GM20000 (cell line): Measurements from ENCODE around the gene MED15.

Source experiments
- DNase-seq: peaks from one replicate; pipeline ENCODE4 v3.0.0; 2012; ENCODE audit warnings: low spot score
- CTCF ChIP-seq: IDR thresholded peaks from 2 replicates; pipeline ENCODE4 v1.5.1; 2012; ENCODE audit warnings: mild to moderate bottlenecking, control low read depth; ENCODE audit errors: extremely low read depth, missing control alignments

The MED15 gene

GRCh38 chr22:20579273-20580120 is 72.1 kb downstream of the MED15 start:
- TF ChIP-seq CTCF, result no peak
- DNase-seq, result no peak

GRCh38 chr22:20580179-20580578 is 72.8 kb downstream of the MED15 start:
- no peak for DNase-seq
- TF ChIP-seq CTCF, result no peak

GRCh38 chr22:20580611-20581502 is 73.4 kb downstream of the MED15 start:
- no peak for TF ChIP-seq CTCF

GRCh38 chr22:20581503-20582170 is 74.2 kb downstream of the MED15 start:
- DNase-seq, result no peak
- no peak for TF ChIP-seq CTCF

More at GRCh38 chr22:20580611-20581502, 73.4 kb downstream of the MED15 start:
- DNase-seq, result no peak

GRCh38 chr22:20582171-20582511 is 74.7 kb downstream of the MED15 start:
- no peak for DNase-seq
- no peak for TF ChIP-seq CTCF

- DNase-seq, result no peak
- no peak for TF ChIP-seq CTCF
Measured at GRCh38 chr22:20582520-20583361, 75.3 kb downstream of the MED15 start.
